ENCODE data around the gene SERPINE1.

SERPINE1 gene

GRCh38 chr7:101170617-101171441, 43.9 kb downstream of the SERPINE1 start:
- peaks cover 27% of the 10 kb centered on the region for H3K4me1 ChIP-seq (ENCODE audit: control insufficient read depth, insufficient read depth, low read length)
- H3K27ac ChIP-seq (ENCODE audit: low read length): no peak overlapping the region
- no peaks in the 10 kb centered on the region for H3K9me3 ChIP-seq (ENCODE audit: control insufficient read depth, insufficient read depth, low read length)
- WGBS (ENCODE audit: insufficient coverage, insufficient read length): no CpG with 5 or more reads among the region's 17 CpGs
- H3K27me3 ChIP-seq (ENCODE audit: control insufficient read depth, insufficient read depth, low read length): peaks cover 55% of the 10 kb centered on the region
- no peak overlapping the region for H3K4me3 ChIP-seq (ENCODE audit: low read length)
- no peaks in the 10 kb centered on the region; the same call in 1 of the 2 replicates for H3K36me3 ChIP-seq (ENCODE audit: control insufficient read depth, insufficient read depth, low read length)
- no peak for DNase-seq (ENCODE audit: low read depth, low spot score)

DNA sequence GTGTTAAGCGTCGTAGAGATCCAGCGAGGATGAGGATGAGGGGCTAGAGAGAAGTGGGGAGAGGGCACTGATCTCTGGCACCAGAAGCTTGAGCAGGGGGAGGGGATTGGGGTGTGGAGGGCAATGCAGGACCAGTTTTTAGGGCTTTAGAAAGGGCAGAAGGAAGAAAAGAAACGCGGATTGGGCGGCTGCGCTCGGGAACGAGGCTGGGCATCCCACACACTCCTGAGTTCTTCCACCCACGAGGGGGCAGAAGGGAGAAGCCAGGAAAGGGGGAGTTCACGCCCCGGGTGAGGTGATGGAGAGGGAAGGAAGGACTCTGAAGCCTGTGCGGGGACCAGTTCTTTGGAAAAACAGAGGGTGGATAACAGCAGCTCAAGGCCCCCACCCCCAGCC, 44.5 kb downstream of the SERPINE1 start:
- H3K9me3 ChIP-seq (ENCODE audit: control insufficient read depth, insufficient read depth, low read length): no peaks in the 10 kb centered on the region
- H3K36me3 ChIP-seq (ENCODE audit: control insufficient read depth, insufficient read depth, low read length): no peaks in the 10 kb centered on the region; the same call in 1 of the 2 replicates
- H3K27ac ChIP-seq (ENCODE audit: low read length): no peak overlapping the region
- H3K27me3 ChIP-seq (ENCODE audit: control insufficient read depth, insufficient read depth, low read length): peaks cover 56% of the 10 kb centered on the region
- DNase-seq (ENCODE audit: low read depth, low spot score): no peak
- WGBS (ENCODE audit: insufficient coverage, insufficient read length): no CpG with 5 or more reads among the region's 13 CpGs
- H3K4me3 ChIP-seq (ENCODE audit: low read length): no peak overlapping the region; the same call in 1 of the 2 replicates
- peaks cover 27% of the 10 kb centered on the region for H3K4me1 ChIP-seq (ENCODE audit: control insufficient read depth, insufficient read depth, low read length)

DNA sequence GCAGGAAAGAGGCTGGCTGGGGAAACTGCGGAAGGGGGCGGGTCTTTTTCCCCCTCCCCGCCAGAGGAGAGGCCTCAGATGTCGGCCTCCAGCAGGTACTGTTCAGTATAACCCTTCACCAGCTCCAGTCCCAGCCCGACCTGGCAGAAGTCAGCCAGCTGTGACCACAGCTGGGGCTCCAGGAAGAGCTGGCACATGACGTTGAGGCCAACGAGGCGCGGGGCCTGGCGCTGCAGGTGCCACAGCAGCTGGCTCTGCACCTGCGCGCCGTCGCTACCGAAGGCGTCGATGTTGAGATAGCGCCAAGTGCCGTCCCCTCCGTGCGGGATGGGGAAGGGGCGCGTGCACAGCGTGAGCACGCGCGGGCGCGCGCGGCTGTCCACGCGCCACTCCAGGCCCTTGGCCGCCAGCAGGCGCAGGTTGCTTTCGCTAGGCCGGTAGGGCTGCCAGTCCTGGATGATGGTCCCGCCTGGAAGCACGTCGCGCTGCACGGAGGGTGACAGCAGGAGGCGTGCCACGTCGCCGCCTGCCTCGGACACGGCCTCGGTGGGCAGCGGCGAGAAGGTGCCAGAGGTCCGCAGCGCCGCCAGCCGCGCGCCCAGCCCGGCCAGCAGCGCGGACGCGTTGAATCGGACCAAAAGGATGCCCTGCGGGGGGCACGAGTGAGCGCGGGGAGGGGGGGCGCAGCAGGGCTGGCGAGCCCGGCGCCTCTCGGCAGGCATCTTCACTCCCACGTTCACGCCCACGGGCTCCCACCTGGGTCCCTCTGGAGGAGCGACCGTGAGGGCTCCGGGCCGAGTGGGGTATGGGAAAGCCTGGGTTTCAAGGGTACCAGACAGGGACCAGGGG, 45.3 kb downstream of the SERPINE1 start:
- WGBS (ENCODE audit: insufficient coverage, insufficient read length): no CpG with 5 or more reads among the region's 79 CpGs
- peaks cover 27% of the 10 kb centered on the region for H3K4me1 ChIP-seq (ENCODE audit: control insufficient read depth, insufficient read depth, low read length)
- H3K36me3 ChIP-seq (ENCODE audit: control insufficient read depth, insufficient read depth, low read length): no peaks in the 10 kb centered on the region; the same call in 1 of the 2 replicates
- peaks cover 56% of the 10 kb centered on the region for H3K27me3 ChIP-seq (ENCODE audit: control insufficient read depth, insufficient read depth, low read length)
- no peaks in the 10 kb centered on the region for H3K9me3 ChIP-seq (ENCODE audit: control insufficient read depth, insufficient read depth, low read length)
- H3K4me3 ChIP-seq (ENCODE audit: low read length): peak overlapping the region; percentile 34
- no peak for DNase-seq (ENCODE audit: low read depth, low spot score)
- no peak overlapping the region for H3K27ac ChIP-seq (ENCODE audit: low read length)

GRCh38 chr7:101172854-101173751, 46.2 kb downstream of the SERPINE1 start:
- H3K4me3 ChIP-seq (ENCODE audit: low read length): peak overlapping the region; percentile 34; the same call in 1 of the 2 replicates
- no peak overlapping the region for H3K27ac ChIP-seq (ENCODE audit: low read length)
- H3K36me3 ChIP-seq (ENCODE audit: control insufficient read depth, insufficient read depth, low read length): no peaks in the 10 kb centered on the region; the same call in 1 of the 2 replicates
- H3K27me3 ChIP-seq (ENCODE audit: control insufficient read depth, insufficient read depth, low read length): peaks cover 61% of the 10 kb centered on the region
- no peak for DNase-seq (ENCODE audit: low read depth, low spot score)
- WGBS (ENCODE audit: insufficient coverage, insufficient read length): no CpG with 5 or more reads among the region's 53 CpGs
- no peaks in the 10 kb centered on the region for H3K9me3 ChIP-seq (ENCODE audit: control insufficient read depth, insufficient read depth, low read length)
- peaks cover 23% of the 10 kb centered on the region for H3K4me1 ChIP-seq (ENCODE audit: control insufficient read depth, insufficient read depth, low read length)

DNA sequence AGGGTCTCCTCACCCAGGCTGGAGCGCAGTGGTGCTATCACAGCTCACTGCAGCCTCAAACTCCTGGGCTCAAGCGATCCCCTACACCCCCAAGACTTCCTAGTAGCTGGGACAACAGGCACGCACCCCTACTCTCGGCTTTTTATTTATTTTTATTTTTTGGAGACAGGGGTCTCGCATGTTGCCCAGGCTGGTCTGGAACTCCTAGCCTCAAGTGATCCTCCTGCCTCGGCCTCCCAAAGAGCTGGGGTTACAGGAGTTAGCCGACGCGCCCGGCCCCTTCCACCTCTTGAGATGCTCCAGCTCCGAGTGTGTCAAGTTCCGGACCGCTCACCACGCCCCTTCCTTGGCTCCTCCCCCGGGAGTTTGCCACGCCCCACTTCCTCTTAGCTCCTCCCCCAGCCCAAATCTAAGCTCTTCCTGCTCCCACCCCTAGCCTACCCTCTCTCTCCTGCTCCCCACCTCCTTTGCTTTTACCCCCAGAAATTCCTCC, 46.9 kb downstream of the SERPINE1 start:
- Histone ChIP-seq H3K27ac (ENCODE audit: low read length) (no peak overlapping the region), H3K9me3 (ENCODE audit: control insufficient read depth, insufficient read depth, low read length) (no peaks in the 10 kb centered on the region), H3K4me1 (ENCODE audit: control insufficient read depth, insufficient read depth, low read length) (peaks cover 21% of the 10 kb centered on the region), H3K36me3 (ENCODE audit: control insufficient read depth, insufficient read depth, low read length) (no peaks in the 10 kb centered on the region; the same call in 1 of the 2 replicates), H3K4me3 (ENCODE audit: low read length) (peak overlapping the region; percentile 42; the same call in 1 of the 2 replicates), H3K27me3 (ENCODE audit: control insufficient read depth, insufficient read depth, low read length) (peaks cover 58% of the 10 kb centered on the region)
- DNase-seq (ENCODE audit: low read depth, low spot score): no peak
- WGBS (ENCODE audit: insufficient coverage, insufficient read length): no CpG with 5 or more reads among the region's 16 CpGs

DNA sequence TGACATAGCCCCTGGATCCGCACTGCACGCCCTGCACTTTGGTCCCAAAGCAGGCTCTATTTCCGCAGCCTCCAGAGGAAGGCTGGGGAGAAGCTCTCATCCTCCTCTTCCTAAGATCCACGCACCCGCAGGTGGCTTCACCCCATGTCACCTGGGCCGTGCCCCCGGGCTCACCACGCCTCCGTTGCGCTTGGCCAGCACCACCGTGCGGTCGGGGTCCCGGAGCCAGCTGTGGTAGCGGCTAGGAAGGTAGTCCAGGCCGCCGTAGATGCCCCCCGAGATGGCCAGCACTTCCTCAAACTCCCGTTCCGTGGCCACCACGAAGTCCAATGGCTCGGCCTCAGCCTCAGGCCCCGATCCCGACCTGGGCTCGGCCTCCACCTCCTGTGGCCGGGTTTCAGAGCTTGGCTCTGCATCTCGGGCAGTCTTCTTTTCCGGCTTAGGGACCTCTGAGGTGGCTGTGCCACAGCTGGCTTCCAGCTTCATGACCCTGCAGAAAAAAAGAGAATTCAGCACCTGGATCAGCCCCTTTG, 47.5 kb downstream of the SERPINE1 start:
- WGBS (ENCODE audit: insufficient coverage, insufficient read length): no CpG with 5 or more reads among the region's 28 CpGs
- Histone ChIP-seq H3K27ac (ENCODE audit: low read length) (no peak overlapping the region), H3K36me3 (ENCODE audit: control insufficient read depth, insufficient read depth, low read length) (no peaks in the 10 kb centered on the region; the same call in 1 of the 2 replicates), H3K4me3 (ENCODE audit: low read length) (peak overlapping the region; percentile 42; the same call in 1 of the 2 replicates), H3K27me3 (ENCODE audit: control insufficient read depth, insufficient read depth, low read length) (peaks cover 54% of the 10 kb centered on the region), H3K4me1 (ENCODE audit: control insufficient read depth, insufficient read depth, low read length) (peaks cover 17% of the 10 kb centered on the region), H3K9me3 (ENCODE audit: control insufficient read depth, insufficient read depth, low read length) (no peaks in the 10 kb centered on the region)
- DNase-seq (ENCODE audit: low read depth, low spot score): no peak

GRCh38 chr7:101175664-101176063, 48.8 kb downstream of the SERPINE1 start:
- peaks cover 47% of the 10 kb centered on the region for H3K27me3 ChIP-seq (ENCODE audit: control insufficient read depth, insufficient read depth, low read length)
- WGBS (ENCODE audit: insufficient coverage, insufficient read length): no CpG with 5 or more reads among the region's 3 CpGs
- no peak overlapping the region for H3K4me3 ChIP-seq (ENCODE audit: low read length)
- no peaks in the 10 kb centered on the region for H3K9me3 ChIP-seq (ENCODE audit: control insufficient read depth, insufficient read depth, low read length)
- no peak for DNase-seq (ENCODE audit: low read depth, low spot score)
- no peak overlapping the region for H3K27ac ChIP-seq (ENCODE audit: low read length)
- peaks cover 3% of the 10 kb centered on the region; the same call in 1 of the 2 replicates for H3K36me3 ChIP-seq (ENCODE audit: control insufficient read depth, insufficient read depth, low read length)
- peaks cover 12% of the 10 kb centered on the region for H3K4me1 ChIP-seq (ENCODE audit: control insufficient read depth, insufficient read depth, low read length)

DNA sequence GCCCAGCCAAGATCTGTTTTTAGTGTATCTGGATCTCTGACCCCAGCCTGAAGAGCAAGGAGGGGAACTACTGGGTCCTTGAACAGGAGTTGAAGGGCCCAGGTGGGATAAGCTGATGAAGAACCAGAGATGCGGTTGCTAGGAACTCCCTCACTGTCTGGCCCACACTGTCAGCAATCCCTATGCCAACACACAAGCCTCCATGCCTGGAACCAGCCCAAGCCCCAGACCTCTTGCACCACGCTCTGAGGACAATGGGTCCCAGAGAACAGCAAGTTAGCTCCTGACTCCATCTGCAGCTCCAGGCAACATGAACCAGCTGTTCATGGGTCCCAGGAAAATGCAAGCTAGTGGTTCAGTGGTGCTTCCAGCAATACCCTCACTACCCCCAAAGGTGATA, 50.7 kb downstream of the SERPINE1 start:
- peaks cover 29% of the 10 kb centered on the region for H3K27me3 ChIP-seq (ENCODE audit: control insufficient read depth, insufficient read depth, low read length)
- peaks cover 7% of the 10 kb centered on the region for H3K4me1 ChIP-seq (ENCODE audit: control insufficient read depth, insufficient read depth, low read length)
- no peak overlapping the region for H3K27ac ChIP-seq (ENCODE audit: low read length)
- peaks cover 3% of the 10 kb centered on the region; the same call in 1 of the 2 replicates for H3K36me3 ChIP-seq (ENCODE audit: control insufficient read depth, insufficient read depth, low read length)
- no peak overlapping the region for H3K4me3 ChIP-seq (ENCODE audit: low read length)
- WGBS (ENCODE audit: insufficient coverage, insufficient read length): no CpG with 5 or more reads among the region's 2 CpGs
- H3K9me3 ChIP-seq (ENCODE audit: control insufficient read depth, insufficient read depth, low read length): no peaks in the 10 kb centered on the region
- no peak for DNase-seq (ENCODE audit: low read depth, low spot score)

- Histone ChIP-seq H3K27me3 (ENCODE audit: control insufficient read depth, insufficient read depth, low read length) (peaks cover 18% of the 10 kb centered on the region), H3K27ac (ENCODE audit: low read length) (no peak overlapping the region), H3K9me3 (ENCODE audit: control insufficient read depth, insufficient read depth, low read length) (no peaks in the 10 kb centered on the region), H3K36me3 (ENCODE audit: control insufficient read depth, insufficient read depth, low read length) (peaks cover 3% of the 10 kb centered on the region; the same call in 1 of the 2 replicates), H3K4me3 (ENCODE audit: low read length) (peak overlapping the region; percentile 62; the same call in 1 of the 2 replicates), H3K4me1 (ENCODE audit: control insufficient read depth, insufficient read depth, low read length) (peaks cover 3% of the 10 kb centered on the region; the same call in 1 of the 2 replicates)
- WGBS (ENCODE audit: insufficient coverage, insufficient read length): no CpG with 5 or more reads among the region's 20 CpGs
- no peak for DNase-seq (ENCODE audit: low read depth, low spot score)
Observed at GRCh38 chr7:101179117-101179516, 52.2 kb downstream of the SERPINE1 start.
